ENCODE data around the gene GRIP2.

Gene GRIP2

DNA sequence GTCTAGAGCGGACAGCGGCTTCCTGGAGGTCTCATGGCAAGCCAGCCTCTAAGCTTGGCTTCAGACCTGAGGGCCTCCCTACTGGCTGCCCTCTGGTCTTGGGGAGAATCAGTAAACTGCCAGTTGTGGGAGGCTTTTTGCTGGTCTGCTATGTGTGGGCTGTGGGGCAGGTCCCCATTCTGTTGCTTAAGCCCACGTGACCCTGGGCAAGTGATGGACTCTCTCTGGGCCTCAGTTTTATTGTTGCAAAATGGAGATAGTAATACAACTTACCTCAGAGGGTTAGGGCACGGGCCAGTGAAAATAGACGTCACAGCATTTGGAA, 76.0 kb downstream of the GRIP2 start:
- no peak overlapping the region for H3K4me3 ChIP-seq (ENCODE audit: low read depth, low read length)
- TF ChIP-seq, protein P1, sequence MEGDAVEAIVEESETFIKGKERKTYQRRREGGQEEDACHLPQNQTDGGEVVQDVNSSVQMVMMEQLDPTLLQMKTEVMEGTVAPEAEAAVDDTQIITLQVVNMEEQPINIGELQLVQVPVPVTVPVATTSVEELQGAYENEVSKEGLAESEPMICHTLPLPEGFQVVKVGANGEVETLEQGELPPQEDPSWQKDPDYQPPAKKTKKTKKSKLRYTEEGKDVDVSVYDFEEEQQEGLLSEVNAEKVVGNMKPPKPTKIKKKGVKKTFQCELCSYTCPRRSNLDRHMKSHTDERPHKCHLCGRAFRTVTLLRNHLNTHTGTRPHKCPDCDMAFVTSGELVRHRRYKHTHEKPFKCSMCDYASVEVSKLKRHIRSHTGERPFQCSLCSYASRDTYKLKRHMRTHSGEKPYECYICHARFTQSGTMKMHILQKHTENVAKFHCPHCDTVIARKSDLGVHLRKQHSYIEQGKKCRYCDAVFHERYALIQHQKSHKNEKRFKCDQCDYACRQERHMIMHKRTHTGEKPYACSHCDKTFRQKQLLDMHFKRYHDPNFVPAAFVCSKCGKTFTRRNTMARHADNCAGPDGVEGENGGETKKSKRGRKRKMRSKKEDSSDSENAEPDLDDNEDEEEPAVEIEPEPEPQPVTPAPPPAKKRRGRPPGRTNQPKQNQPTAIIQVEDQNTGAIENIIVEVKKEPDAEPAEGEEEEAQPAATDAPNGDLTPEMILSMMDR (conservative IDR thresholded peaks at IDR 0.05; ENCODE audit: low read depth, low read length), result no peak
- DNase-seq (ENCODE audit: low read depth), result no peak

DNA sequence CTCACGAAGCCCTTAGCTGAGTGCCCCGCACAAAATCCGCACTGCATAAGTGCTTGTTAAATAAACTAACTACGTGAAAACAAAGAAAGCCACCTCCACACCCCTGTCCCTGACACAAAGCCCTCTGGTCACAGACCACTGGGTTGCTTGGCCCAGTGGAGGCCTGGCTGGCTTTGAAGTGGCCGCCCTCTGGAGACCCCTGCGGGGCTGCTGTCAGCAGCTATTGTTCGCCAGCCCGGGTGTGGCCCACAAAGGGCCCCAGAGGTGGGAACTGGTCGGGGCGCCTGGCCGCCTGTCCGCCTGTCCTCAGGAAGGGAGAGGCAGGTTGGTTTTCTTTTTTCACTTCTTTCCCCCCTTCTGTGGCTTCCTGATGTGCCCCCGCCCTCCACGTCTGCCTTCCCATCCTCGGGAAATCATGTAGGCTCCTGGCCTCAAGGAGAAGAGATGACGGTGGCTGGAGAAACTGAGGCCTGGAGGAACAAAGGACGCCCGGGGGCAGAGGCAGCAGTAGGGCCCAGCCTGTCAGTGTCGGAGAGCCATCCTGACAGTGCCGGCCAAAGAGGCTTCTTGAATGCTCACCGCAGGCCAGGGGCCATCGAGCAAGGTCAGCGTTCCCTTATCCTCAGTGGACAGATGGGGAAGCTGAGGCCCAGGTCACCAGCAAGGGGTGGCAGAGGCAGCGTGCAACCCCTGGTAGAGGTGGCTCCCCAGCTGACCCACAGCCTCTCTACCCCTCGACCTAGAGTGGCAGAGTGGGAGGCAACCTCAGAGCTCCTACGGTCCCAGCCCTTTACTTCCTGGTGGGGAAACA, 76.6 kb downstream of the GRIP2 start:
- H3K4me3 ChIP-seq (ENCODE audit: low read depth, low read length), result no peak overlapping the region
- DNase-seq (ENCODE audit: low read depth), result no peak
- TF ChIP-seq, protein P1 (conservative IDR thresholded peaks at IDR 0.05; ENCODE audit: low read depth, low read length), result no peak

DNA sequence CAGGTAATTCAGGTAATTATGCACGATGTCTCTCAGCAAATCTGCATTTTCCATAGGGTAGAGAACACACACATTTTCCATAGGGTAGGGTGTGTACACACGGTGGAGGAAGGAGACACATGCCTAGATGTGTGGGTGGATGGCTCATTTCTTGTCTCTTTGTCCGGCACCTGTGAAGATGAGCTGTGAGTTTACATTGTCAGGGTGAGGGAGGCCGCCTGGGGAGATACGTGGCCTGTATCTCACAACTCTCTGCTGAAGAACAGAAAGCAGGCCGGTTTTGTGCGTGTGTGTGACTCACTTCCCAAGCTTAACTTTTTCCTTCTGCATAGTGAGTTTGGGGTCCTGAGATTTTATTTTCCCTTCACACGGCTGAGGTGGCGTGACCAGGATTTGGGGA, 77.4 kb downstream of the GRIP2 start:
- TF ChIP-seq, protein P1 (conservative IDR thresholded peaks at IDR 0.05; ENCODE audit: low read depth, low read length), result no peak
- H3K4me3 ChIP-seq (ENCODE audit: low read depth, low read length), result no peak overlapping the region
- DNase-seq (ENCODE audit: low read depth), result no peak

DNA sequence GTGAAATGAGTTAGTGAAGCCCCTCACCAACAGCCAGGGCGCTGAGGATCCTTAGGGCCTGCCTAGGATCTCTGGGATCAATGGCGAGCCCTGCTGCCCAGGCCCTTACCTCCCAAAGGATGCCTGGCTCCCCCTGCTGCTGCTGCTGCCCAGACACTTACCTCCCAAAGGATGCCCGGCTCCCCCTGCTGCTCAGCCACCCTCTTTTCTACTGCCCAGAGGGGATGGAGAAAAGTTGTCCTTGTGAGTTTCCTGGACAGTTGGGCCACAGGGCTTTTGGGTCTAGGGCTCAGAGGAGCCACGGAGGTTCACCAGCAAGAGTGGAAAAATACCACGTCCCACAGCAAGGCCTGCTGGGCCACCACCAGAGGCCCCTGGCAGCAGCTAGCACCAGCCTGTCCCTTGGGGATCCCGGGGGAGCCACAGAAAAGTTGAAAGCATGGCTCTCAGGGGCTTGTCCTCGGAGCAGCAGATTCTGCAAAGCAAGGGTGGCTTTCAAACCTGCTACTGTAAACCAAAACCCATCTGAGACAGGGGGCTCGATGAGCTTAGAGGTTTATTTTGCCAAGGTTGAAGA, 78.3 kb downstream of the GRIP2 start:
- no peak overlapping the region for H3K4me3 ChIP-seq (ENCODE audit: low read depth, low read length)
- DNase-seq (ENCODE audit: low read depth), result peak; percentile 85
- TF ChIP-seq, protein P1 (conservative IDR thresholded peaks at IDR 0.05; ENCODE audit: low read depth, low read length), result peak; percentile 89

DNA sequence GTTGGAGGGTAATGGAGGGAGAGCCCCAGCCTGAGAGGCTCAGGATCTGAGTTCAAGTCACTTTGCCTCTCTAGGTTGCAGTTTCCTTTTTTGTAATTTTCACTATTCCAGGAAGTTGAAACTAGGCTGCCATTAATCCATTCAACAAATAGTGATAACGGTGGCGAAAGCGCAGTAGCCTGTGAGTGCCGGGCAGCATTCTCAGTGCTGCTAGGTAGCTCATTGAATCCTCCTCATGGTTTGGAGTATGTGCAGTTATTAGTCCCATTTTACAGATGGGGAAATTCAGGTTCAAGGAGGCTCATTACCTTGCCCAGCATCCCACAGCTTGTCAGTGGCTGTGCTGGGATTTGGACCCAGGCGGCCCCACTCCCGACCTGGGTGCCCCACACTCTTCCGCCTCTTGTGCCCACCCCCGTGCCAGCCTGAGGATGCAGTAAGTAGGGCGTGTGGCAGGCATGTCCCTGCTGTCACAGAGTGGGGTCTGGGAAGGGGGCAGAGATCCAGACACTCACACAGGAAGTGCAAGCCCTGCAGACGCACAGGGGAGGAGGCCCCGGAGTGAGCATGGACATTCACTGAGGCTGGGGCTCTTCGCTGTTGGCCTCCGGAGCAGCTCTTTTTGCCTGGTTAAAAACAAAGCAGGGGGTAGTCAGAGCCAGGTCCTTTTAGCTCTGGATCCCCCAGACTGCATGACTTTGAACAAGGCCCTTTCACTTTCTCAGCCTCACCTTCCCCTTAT, 79.0 kb downstream of the GRIP2 start:
- DNase-seq (ENCODE audit: low read depth), result no peak
- TF ChIP-seq, protein P1 (conservative IDR thresholded peaks at IDR 0.05; ENCODE audit: low read depth, low read length), result no peak

DNA sequence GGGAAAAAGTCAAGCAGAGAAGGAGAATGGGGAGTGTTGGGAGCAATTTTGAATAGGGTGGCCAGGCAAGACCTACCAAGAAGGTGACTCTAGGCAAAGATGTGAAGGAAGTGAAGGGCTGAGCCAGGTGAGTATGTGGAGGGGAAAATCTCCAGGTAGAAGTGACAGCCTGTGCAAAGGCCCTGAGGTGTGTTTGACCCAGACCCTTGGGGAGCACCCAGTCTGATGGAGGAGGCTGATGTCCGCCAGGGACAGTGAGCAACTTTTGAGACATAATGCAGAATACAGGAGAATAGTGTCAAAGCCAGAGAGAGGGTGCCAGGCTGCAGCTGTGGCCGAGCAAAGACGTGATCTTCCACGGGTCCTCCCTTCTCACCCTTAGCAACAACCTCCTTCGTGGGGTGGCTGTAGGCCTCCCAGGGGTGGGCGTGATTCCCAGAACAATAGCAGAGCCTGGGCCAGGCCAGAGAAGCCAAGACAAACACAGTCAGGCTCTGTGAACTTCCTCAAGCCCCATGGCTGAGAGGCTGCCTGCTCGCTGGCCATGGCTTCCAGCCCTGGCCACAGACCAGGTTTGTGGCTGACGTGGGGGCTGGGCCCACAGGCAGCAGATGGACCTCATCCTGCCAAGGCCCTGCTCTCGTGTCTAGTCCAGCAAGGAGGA, 79.7 kb downstream of the GRIP2 start:
- TF ChIP-seq, protein P1 (conservative IDR thresholded peaks at IDR 0.05; ENCODE audit: low read depth, low read length), result no peak
- peak; percentile 87 for DNase-seq (ENCODE audit: low read depth)
- H3K4me3 ChIP-seq (ENCODE audit: low read depth, low read length), result no peak overlapping the region

More for the DNA sequence above, 79.0 kb downstream of the GRIP2 start:
- no peak overlapping the region for H3K4me3 ChIP-seq (ENCODE audit: low read depth, low read length)

All from choroid plexus epithelial cell (primary cell).